ENCODE results near the gene CSTB.

The CSTB gene

GRCh38 chr21:43789276-43790009 is 13.3 kb upstream of the CSTB start, which contains the start of gene RRP1:
RRP1 (plus strand) TSS chr21:43789577; CDS start chr21:43789630, 53 bp downstream.
- peak; percentile 87 for DNase-seq (ENCODE audit: low spot score)

GRCh38 chr21:43786807-43787440 is 10.8 kb upstream of the CSTB start:
- no peak for DNase-seq (ENCODE audit: low spot score)

GRCh38 chr21:43786300-43786806 is 10.2 kb upstream of the CSTB start:
- DNase-seq (ENCODE audit: low spot score) = no peak

GRCh38 chr21:43785134-43785533 is 9.0 kb upstream of the CSTB start:
- no peak for DNase-seq (ENCODE audit: low spot score)

DNA sequence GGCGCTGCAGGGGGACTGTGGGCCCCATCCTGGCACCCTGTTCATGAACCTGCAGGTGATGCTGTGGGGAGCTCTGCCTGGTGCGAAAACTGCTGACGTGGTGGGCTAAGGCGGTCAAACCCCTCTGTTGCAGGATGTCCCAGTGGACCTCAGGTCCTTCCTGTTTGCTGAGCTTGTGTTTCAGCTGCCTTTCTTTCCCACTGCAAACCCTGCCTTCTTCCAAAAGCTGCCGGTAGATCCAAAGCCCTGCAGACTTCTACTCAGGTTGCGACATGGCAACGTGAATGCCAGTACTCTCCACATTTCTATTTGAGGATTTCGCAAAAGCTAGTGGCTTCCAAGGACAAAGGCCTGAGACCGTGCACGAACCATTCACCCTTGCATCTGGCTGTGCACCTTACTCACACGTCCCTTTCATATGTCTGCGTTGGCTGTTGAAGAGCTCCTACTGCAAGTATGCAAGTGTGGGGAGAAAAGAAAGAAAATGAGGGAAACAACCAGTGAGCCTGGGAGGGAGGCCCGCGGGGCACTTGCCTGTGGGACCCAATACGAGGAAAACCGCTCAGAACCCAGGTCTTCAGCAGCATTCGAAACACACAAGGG is 7.1 kb upstream of the CSTB start:
- DNase-seq (ENCODE audit: low spot score) = no peak

DNA sequence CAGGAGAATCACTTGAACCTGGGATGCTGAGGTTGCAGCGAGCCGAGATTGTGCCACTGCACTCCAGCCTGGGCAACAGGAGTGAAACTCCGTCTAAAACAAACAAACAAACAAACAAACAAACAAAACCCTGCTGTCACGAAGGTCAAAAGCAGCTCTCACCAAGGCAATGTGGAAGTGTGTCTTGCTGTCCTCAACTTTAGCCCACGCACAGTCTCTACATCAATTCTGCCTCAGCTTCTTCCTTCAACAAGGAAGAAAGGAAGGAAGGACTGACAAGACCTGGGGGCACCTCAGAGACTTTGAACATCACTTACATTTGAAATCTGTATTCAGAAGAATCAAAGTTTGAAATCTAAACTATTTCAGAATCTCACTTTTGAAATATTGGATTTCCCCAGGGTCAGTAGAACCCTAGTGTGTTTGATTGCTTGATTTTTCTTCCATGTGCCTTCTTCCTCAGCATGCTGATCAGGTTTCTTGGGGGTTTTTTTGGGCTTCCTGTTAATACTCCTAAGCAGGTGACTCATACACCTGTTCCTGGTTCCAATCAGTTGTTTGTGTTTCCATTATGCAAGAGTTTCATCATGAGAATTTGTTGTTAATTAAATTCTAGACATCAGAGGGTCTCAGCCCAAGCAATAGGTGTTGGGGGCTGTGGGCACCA is 6.5 kb upstream of the CSTB start:
- DNase-seq (ENCODE audit: low spot score) = no peak

DNA sequence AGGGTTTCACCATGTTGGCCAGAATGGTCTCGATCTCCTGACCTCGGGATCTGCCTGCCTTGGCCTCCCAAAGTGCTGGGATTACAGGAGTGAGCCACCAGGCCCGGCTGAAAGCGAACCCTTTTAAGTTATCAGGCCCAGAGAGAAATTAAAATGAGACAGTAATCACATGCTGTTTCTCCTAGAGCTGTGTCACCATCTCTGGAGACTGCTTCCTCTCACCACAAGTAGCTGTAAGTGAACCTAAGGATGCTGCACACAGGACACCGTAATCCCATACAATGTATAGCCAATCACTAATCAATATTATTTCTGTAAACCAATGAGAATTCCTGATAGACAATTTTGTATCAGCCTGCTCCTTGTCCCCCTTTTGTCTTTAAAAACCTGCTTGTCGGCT is 5.7 kb upstream of the CSTB start:
- DNase-seq (ENCODE audit: low spot score) = no peak

- DNase-seq (ENCODE audit: low spot score) = no peak
Measured at GRCh38 chr21:43779660-43780059, 3.6 kb upstream of the CSTB start.

DNA sequence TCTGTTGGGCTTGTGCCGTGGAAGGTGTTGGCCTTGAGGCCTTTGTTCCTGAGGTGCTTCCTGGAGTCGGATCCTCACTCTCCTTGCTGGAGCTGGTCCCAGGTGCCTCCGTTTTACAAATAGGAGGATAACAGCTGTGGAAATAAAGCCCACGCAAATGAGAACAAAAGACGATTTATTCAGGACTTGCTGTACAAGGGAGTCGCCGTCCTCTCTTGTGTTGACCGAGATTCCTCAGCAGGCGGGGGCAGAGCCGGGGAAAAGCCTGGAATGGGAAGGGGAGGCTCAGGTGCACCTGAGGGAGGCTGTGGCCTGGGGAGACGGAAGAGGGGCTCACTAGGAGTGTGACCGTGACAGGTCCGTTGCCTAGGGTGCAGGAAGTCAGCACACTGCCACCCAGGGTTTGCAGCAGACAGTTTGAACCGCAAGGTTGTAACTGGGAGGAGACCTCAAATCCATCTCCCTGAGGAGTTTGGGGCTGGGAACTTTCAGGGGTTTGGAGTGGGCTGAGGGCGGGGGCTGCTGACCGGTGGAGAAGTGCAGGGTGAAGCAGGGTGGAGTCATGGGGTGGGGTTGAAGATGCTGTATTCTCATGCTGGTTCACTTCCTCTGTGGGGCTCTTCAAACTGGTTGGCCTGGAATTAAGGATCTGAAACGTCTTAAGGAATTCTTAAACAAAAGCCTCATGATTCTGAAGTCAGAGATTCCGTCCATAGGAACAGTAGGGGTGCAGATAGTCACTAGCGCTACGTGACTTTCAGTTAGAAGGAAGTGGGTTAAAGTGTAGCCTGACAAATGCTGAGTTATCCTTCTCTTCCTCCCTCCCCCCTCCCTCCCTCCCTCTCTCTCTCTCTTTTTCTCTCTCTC is 2.6 kb upstream of the CSTB start:
- DNase-seq (ENCODE audit: low spot score) = peak; percentile 34

- DNase-seq (ENCODE audit: low spot score) = no peak
Measured at GRCh38 chr21:43777953-43778352, 1.8 kb upstream of the CSTB start.

DNA sequence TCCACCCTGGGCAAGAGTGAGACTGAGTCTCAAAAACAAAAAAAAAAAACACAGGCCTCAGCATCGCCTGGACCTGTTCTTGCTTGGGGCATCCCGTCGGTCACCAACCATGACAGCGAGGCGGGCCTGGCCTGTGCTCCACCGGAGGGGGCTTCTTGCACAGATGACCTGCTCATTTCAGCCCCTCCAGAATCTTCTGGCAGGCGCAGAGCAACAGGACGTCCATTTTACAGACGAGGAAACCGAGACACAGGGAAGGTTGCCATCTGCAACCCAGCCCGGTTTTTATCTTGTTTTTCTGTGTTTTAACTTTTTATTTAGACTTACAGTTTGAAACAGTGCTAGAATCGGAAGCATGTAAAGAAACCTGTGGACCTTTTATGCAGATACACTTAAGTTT is 918 bp downstream of the CSTB start:
- no peak for DNase-seq (ENCODE audit: low spot score)

DNA sequence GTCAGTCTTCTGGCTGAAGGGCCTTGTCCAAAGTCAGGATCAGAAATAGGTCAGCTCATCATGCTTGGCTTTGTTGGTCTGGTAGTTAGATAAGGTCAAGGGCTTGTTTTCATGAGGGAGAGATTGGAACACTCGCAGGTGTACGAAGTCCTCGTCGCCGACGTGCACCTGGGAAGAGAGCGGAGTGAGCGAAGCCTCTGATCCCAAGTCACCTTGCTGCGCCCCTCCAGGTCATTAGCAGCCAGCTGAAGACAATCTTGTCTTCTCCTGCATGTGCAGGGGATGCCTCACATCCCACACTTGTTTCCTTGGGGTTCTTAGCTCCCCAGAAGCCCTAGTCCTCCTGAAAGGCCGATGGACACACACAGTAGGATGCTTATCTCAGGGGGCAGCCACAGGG is 1.9 kb downstream of the CSTB start:
- DNase-seq (ENCODE audit: low spot score) = no peak

DNA sequence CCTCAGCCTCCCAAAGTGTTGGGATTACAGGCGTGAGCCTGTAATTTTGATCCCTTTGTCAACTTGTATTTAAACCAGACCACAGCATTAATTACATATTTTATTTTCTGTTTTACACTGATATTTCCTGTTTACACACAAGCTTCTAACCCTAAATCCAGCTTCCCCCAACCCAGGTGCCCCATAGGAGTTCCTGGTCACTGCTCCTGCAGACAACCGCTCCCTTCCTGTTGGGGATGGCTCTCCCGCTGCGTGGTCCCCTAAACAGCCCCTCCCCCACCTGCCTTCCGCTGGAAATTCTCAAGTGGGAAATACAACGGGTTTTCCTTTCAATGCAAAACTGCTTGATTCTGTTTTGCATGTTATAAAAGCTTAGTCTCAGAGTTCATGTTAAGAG is 3.7 kb downstream of the CSTB start:
- DNase-seq (ENCODE audit: low spot score) = no peak

GRCh38 chr21:43771698-43772424 is 4.2 kb downstream of the CSTB start:
- DNase-seq (ENCODE audit: low spot score) = no peak

DNA sequence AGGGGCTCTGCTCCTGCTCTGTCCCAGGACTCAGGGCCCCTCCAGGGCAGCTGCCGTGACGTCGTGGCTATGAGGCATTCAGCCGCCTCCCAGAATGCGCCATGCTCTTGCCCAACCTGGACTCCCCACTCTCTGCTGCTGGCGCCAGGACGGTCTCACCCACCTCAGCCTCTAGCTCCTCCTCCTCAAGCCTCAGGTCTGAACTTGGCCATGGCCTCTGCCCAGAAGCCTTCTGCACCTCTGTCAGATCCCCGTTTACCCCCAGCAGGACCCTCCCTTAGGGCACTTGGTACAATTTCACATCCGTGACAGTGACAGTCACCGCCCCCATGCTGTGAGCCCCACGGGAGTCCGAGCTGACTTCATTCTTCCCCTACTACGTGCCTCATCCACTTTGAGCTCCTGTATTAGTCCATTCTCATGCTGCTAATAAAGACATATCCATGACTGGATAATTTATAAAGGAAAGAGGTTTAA is 4.9 kb downstream of the CSTB start:
- DNase-seq (ENCODE audit: low spot score) = no peak

- no peak for DNase-seq (ENCODE audit: low spot score)
Measured at GRCh38 chr21:43770066-43770655, 5.9 kb downstream of the CSTB start.

GRCh38 chr21:43769325-43769958 is 6.7 kb downstream of the CSTB start:
- DNase-seq (ENCODE audit: low spot score) = no peak

DNA sequence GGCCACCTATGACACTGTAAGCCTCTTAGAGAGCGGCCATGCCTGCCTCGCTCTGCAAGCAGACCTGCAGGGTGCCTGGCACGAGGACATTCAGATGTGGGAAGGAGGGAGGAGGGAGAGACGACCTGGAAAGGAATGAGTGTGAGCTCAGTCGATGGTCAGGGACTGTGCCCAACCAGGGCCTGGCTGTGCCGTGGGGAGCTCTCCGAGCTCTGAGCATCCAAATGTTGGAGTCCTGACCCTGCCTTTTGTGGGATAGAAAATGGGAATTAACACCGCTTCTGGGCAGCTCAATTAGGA is 7.3 kb downstream of the CSTB start:
- DNase-seq (ENCODE audit: low spot score) = no peak

DNA sequence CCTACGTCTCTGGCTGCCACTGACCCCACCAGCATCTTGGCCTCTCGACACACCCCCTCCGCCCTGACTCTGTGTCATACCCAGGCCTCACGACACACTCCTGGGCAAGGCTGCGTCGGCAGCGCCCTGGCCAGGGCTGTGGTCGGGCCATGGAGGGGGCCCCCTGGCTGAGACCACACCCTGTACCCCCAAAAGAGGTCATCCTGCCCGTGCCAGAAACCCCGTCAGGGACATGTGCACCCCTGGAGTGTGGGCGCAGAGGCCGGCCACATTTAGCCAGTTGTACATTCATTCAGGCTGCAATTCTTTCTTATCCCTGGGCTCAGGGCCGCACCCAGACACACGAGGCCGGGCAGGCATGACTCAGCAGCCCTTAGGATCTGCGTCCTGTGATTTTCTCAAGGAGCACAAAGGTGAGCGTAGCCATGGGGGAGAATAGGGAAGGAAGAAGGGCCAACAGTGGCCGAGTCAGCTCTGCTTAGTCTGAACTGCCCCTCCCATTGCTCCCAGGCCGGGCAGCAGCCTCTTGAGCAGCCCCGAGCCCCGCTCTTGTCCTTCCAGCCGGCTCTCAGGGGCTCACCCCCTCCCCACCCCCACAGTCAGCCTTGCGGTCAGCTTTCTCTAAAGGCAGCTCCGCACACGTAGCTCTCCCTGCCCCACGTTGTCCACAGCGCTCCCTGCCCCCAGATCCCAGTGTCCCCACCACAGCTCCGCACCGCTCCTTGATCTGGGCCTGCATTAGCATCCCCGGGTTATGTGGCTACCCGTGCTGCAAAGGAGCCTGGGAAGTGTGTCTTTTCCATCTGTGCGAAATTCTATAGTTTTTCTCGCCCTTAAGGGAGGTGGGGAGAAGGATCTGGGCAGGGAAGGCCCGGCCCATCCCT is 7.9 kb downstream of the CSTB start:
- DNase-seq (ENCODE audit: low spot score) = peak; percentile 32
